GM18868 (cell line): Measurements from ENCODE around the gene MAPK4.
"Not testable (repeated sequence)": the region's sequence is repeated elsewhere in the genome, so short reads cannot be mapped to it uniquely, and the experiment has no call there.

Experiments
- ATAC-seq: cut with Tn5 transposase; IDR thresholded peaks from one replicate; pipeline ENCODE4 v1.9.1; 2021; ENCODE audit warnings: mild to moderate bottlenecking, moderate library complexity; ENCODE audit not compliant: unreplicated experiment

MAPK4 gene

DNA sequence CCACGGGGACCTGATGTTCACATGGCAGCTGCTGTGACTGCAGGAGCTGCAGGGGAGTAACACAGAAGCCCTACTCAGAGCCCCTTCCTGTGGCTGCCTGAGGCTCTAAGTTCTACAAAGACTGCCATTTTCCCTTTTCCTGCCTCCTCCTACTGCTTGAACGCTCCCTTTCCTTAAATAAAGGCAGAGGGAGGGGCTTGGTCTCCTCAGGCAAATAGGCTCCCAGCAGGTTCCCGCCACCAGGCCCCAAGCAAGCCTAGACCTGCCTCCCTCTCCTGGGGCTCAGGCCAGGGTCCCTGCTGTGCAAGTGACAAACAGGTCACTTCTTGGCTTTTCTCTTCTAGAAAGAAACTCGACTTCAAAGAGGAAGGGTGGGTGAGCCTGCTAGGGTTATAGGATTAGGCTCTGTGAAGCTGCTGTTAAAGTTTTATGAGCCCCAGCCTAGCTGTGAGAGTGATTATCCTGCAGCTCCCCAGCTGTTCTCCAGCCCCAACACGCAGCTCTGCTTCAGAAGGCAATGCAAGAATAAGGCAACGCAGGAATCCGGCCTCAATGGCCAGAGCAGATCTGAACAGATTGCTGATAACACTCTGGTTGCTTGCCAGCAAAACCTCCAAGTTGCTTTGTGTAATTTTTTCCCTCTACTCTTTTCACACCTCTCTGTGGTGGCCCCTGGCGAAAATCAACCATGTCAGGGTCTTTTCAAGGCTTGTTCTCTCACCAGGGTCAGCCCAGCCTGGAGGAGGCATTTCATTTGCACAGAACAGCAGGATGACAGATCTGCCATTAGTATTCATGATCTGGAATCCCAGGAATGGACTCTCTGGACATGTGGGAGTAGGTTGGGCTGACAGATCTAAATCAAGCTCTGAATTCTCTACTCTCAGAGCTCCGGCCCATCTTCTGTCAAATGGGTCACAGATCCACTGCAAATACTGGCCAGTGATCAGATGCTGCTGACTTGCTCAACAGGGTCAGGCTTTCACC, 188.6 kb downstream of the MAPK4 start:
- no peak for ATAC-seq

DNA sequence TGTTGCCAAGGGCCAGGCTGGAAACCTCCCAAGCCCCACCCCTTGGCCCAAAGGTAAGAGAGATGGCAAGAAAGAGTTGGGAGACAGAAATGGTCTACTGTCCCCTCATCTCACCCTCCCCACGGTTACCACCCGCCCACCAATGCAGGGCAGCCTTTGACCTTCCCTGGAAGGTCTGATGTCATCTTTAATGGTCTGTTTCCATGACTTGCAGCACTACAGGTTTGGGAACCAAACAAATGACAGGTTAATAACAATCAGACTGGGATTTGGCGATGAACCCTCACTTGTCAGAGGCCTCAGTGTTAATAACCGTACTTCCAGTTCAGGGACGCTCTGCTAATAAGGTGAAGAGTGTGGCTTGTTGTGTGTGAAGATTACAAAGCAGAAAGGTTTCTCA, 189.5 kb downstream of the MAPK4 start:
- no peak for ATAC-seq

GRCh38 chr18:50749945-50750344, 190.1 kb downstream of the MAPK4 start:
- no peak for ATAC-seq

DNA sequence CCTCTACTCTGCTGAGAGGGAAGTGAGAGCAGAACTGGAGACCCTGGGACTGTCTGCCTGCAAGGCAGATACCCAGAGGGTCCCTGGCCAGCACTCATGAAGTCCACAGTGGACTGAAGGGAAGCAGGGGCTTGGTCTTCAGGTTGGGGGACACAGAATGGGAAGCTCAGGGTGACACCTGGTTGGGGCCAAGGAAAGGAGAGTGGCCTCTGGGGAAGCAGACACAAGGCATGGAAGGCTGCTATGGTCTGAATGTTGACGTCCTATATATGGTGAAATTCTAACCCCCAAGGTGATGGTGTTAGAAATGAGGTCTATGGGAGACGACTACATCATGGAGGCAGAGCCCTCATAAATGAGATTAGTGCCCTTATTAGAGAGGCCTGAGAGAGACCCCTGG, 190.7 kb downstream of the MAPK4 start:
- ATAC-seq = no peak

- no peak for ATAC-seq
Observed at GRCh38 chr18:50751490-50751889, 191.6 kb downstream of the MAPK4 start.

DNA sequence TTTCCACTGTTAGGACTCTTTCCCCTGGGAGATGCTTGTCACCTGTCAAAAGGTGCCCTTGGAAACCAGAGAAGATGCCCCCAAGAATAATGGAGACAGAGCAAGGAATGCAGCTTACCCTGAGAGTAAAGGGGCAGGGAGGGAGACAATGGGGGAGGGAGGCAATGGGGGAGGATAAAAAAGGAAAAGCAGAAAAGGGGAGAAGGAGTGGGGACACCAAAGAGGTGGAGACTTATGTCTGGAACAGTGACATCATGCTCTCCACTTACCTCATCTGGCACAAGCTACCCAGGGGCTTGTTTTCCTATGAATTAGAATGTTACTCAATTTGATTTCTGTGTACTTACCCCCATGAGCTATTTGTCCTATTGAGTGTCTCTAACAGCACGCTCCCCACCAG, 192.1 kb downstream of the MAPK4 start:
- no peak for ATAC-seq

- ATAC-seq = no peak
Observed at GRCh38 chr18:50753311-50753710, 193.4 kb downstream of the MAPK4 start.

- no peak for ATAC-seq
Observed at GRCh38 chr18:50754297-50754696, 194.4 kb downstream of the MAPK4 start.

DNA sequence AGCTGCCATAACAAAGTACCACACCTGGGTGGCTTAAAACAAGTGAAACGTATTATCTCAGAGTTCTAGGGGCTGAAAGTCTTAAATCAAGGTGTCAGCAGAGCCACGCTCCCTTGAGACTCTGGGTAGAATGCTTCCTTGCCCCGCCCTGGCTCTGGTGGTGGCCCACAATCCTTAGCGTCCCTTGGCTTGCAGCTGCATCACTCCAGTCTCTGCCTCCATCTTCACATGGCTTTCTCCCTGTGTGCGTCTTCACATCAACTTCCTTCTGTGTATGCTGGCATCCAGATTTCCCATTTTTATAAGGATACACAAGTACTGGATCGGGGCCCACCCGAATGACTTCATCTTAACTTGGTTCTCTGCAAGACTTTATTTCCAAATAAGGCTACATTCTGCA, 197.5 kb downstream of the MAPK4 start:
- ATAC-seq = no peak

- no peak for ATAC-seq
Observed at GRCh38 chr18:50769463-50769862, 209.6 kb downstream of the MAPK4 start.

DNA sequence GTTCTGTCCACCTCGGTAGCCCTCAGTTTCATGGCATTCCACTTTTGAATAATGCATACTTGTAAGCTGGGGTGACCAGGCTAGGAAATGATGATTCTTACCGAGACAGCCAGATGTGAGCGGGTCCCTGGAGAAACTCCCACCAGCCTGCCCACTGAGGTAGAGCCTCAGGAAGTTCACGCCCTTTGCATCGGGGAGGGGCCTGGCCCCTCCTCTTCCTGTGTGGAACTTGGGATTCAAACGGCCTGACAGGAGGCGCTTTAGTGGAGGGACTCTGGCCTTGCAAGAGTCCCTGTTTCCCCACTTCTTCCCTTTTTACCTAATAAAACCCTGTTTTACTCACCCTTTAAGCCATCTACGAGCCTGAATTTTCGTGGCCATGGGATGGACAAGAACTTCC, 215.3 kb downstream of the MAPK4 start:
- ATAC-seq = no peak

DNA sequence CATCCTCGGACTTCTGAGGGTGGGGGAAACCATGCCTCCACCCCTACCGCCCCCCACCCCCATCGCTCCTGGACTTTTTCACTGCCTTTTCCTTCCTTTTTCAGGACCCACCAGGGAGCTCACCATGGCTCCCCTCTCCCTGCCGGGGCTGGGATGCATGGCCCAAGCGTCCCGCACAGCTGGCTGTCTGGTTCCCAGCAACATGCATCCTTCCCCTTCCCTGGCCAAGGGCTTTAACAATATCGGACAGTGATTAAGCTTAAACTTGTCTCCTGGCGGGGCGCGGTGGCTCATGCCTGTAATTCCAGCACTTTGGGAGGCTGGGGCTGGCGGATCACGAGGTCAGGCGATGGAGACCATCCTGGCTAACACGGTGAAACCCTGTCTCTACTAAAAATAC, 215.8 kb downstream of the MAPK4 start:
- ATAC-seq = no peak

DNA sequence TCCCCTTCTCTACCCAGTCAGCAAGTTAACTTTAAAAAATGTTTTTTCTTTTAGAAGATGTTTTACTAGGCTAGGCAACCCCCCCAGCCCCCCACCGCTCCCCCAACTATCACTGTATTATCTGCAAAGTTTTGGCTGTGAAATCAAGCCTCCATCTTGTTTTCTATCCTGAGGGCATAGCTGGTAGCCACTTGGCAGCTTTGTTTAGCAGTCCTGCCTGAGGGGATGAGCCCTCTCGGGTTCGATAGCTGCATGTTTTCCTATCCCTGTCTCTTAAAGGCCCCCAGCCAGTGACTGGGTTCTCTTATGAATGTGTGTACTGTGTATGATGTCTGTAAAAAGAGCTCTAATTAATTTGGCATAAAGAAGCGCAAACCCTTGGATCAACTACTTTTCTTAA, 216.5 kb downstream of the MAPK4 start:
- no peak for ATAC-seq

- ATAC-seq = not testable (repeated sequence)
Observed at GRCh38 chr18:50779021-50779420, 219.1 kb downstream of the MAPK4 start.
